Smooth muscle cell (in vitro differentiated cells): ENCODE results near the gene IGFBP4. TPM values are rescaled to one million over a fixed set of nuclear protein-coding genes. Genes with fewer than 3 reads are reported as not detected.

ENCODE experiments used
- DNase-seq: peaks from one replicate; lab custom pipeline; 2025; ENCODE audit not compliant: unreplicated experiment; lab: John Stamatoyannopoulos, UW
- H2AFZ ChIP-seq: fragments of 200-600 bp; sonication (generic); 2 replicates; pipeline ENCODE4 v1.6.0; 2016; ENCODE audit warnings: antibody characterized with exemption, low read depth, mild to moderate bottlenecking
- H3F3A ChIP-seq: fragments of 200-600 bp; sonication (generic); 2 replicates; pipeline ENCODE4 v1.6.0; 2017; ENCODE audit warnings: antibody characterized with exemption, low read depth
- H3K27ac ChIP-seq: fragments of 200-600 bp; sonication (generic); 2 replicates; pipeline ENCODE4 v1.5.1; 2016; ENCODE audit warnings: low read depth, mild to moderate bottlenecking
- H3K27me3 ChIP-seq: fragments of 200-600 bp; sonication (generic); 2 replicates; pipeline ENCODE4 v1.6.1; 2016; ENCODE audit warnings: low read depth, mild to moderate bottlenecking
- H3K36me3 ChIP-seq: fragments of 200-600 bp; sonication (generic); 2 replicates; pipeline ENCODE4 v1.5.1; 2016; ENCODE audit warnings: low read depth
- H3K4me1 ChIP-seq: fragments of 200-600 bp; sonication (generic); 2 replicates; pipeline ENCODE4 v1.5.1; 2016; ENCODE audit warnings: low read depth
- H3K4me2 ChIP-seq: fragments of 200-600 bp; sonication (generic); 2 replicates; pipeline ENCODE4 v1.6.0; 2016; ENCODE audit warnings: mild to moderate bottlenecking
- H3K4me3 ChIP-seq: fragments of 200-600 bp; sonication (generic); 2 replicates; pipeline ENCODE4 v1.5.1; 2016; ENCODE audit warnings: mild to moderate bottlenecking
- H3K79me2 ChIP-seq: fragments of 200-600 bp; sonication (generic); 2 replicates; pipeline ENCODE4 v1.6.0; 2016; ENCODE audit warnings: low read depth, mild to moderate bottlenecking
- H3K9ac ChIP-seq: fragments of 200-600 bp; sonication (generic); 2 replicates; pipeline ENCODE4 v1.6.0; 2016; ENCODE audit warnings: low read depth
- H3K9me3 ChIP-seq: fragments of 200-600 bp; sonication (generic); replicated peaks from 2 replicates; pipeline ENCODE4 v1.5.1; 2016; ENCODE audit warnings: low read depth
- H4K20me1 ChIP-seq: fragments of 200-600 bp; sonication (generic); 2 replicates; pipeline ENCODE4 v1.6.0; 2016; ENCODE audit warnings: low read depth
- CTCF ChIP-seq: fragments of 200-600 bp; sonication (generic); IDR thresholded peaks from 2 replicates; pipeline ENCODE4 v1.5.1; 2017; ENCODE audit warnings: borderline replicate concordance, mild to moderate bottlenecking, antibody characterized with exemption; ENCODE audit not compliant: insufficient read depth, poor library complexity, severe bottlenecking
- WGBS: methylation state at CpG from one replicate; pipeline ENCODE4 v1.1.7; 2016; ENCODE audit warnings: low lambda C conversion rate; 5-methylcytosine and 5-hydroxymethylcytosine counted together
- polyA plus RNA-seq: library from polyadenylated mRNA; unstranded; fragments of >200 nt; fragmentation: Nextera tagmentation; extraction: Ambion mirVana; gene quantifications from 2 replicates; pipeline ENCODE4 v1.2.1, GENCODE V29; 2016
- total RNA-seq: library from RNA; depleted of rRNA; stranded (reverse); fragments of >200 nt; gene quantifications from 2 replicates; pipeline ENCODE4 v1.2.3, GENCODE V29; 2014

Gene IGFBP4
- total and polyA plus RNA-seq, 2 experiments from 2014 or later = 91.0 to 305 TPM

GRCh38 chr17:40479754-40480480 lies 36.7 kb downstream of the IGFBP4 start:
- Histone ChIP-seq H3K36me3 (no peaks in the 10 kb centered on the region), H3K9me3 (no peaks in the 10 kb centered on the region), H3K27ac (no peak overlapping the region), H2AFZ (no peak overlapping the region), H3F3A (peaks cover 4% of the 10 kb centered on the region), H3K79me2 (no peaks in the 10 kb centered on the region), H3K4me3 (no peak overlapping the region), H3K9ac (no peak overlapping the region), H3K27me3 (no peaks in the 10 kb centered on the region), H3K4me2 (no peak overlapping the region), H3K4me1 (no peaks in the 10 kb centered on the region), H4K20me1 (no peaks in the 10 kb centered on the region)
- no peak for DNase-seq
- WGBS = 85% methylated on average over 9 of the region's 9 CpGs
- no peak for TF ChIP-seq CTCF

- no peak overlapping the region for H3K27ac ChIP-seq
- 56% methylated on average over 12 of the region's 12 CpGs for WGBS
- DNase-seq = no peak
These were observed 37.3 kb downstream of the IGFBP4 start for GRCh38 chr17:40480501-40481003.

GRCh38 chr17:40481106-40481505 lies 37.9 kb downstream of the IGFBP4 start:
- no peaks in the 10 kb centered on the region for H3K27me3 ChIP-seq
- no peaks in the 10 kb centered on the region for H3K9me3 ChIP-seq
- no peaks in the 10 kb centered on the region for H3K36me3 ChIP-seq
- no peak overlapping the region for H3K9ac ChIP-seq
- H3K4me2 ChIP-seq = no peak overlapping the region
- no peak for TF ChIP-seq CTCF
- H2AFZ ChIP-seq = no peak overlapping the region
- WGBS = 95% methylated on average over 7 of the region's 7 CpGs
- DNase-seq = no peak
- no peaks in the 10 kb centered on the region for H4K20me1 ChIP-seq
- peaks cover 6% of the 10 kb centered on the region for H3K4me1 ChIP-seq
- no peak overlapping the region for H3K27ac ChIP-seq
- H3K4me3 ChIP-seq = no peak overlapping the region
- H3K79me2 ChIP-seq = no peaks in the 10 kb centered on the region
- H3F3A ChIP-seq = peaks cover 10% of the 10 kb centered on the region

More at GRCh38 chr17:40480501-40481003, 37.3 kb downstream of the IGFBP4 start:
- no peak for TF ChIP-seq CTCF
- H3K27me3 ChIP-seq = no peaks in the 10 kb centered on the region
- H3K9ac ChIP-seq = no peak overlapping the region
- peaks cover 6% of the 10 kb centered on the region for H3K4me1 ChIP-seq
- H3K36me3 ChIP-seq = no peaks in the 10 kb centered on the region
- peaks cover 10% of the 10 kb centered on the region for H3F3A ChIP-seq
- H4K20me1 ChIP-seq = no peaks in the 10 kb centered on the region
- no peak overlapping the region for H3K4me3 ChIP-seq
- H2AFZ ChIP-seq = no peak overlapping the region
- no peaks in the 10 kb centered on the region for H3K79me2 ChIP-seq
- H3K9me3 ChIP-seq = no peaks in the 10 kb centered on the region
- H3K4me2 ChIP-seq = no peak overlapping the region

- DNase-seq = no peak
- TF ChIP-seq CTCF = no peak
- Histone ChIP-seq H3K9me3 (no peaks in the 10 kb centered on the region), H2AFZ (no peak overlapping the region), H3K4me3 (no peak overlapping the region), H3K9ac (no peak overlapping the region), H3K27me3 (no peaks in the 10 kb centered on the region), H3K79me2 (no peaks in the 10 kb centered on the region), H3F3A (peaks cover 10% of the 10 kb centered on the region), H3K27ac (no peak overlapping the region), H3K4me2 (no peak overlapping the region), H4K20me1 (no peaks in the 10 kb centered on the region), H3K36me3 (no peaks in the 10 kb centered on the region), H3K4me1 (peaks cover 6% of the 10 kb centered on the region)
- WGBS = 92% methylated on average over 6 of the region's 6 CpGs
These were observed 39.5 kb downstream of the IGFBP4 start for GRCh38 chr17:40482722-40483121.
